ENCODE data around the gene KCNQ5. TPM values are rescaled to one million over a fixed set of nuclear protein-coding genes. Genes with fewer than 3 reads are reported as not detected.

Gene KCNQ5
- total and polyA plus RNA-seq, 2 of the 8 experiments (the other 6 are each of a cell fraction or from before 2014, with no cell fraction given) = 0.83 to 1.2 TPM

GRCh38 chr6:73003302-73003701, 381.4 kb downstream of the KCNQ5 start (continued):
- TF ChIP-seq TEAD4 (IDR thresholded peaks at IDR 0.05; ENCODE audit: low read depth, low read length) = no peak
- no peak for TF ChIP-seq PHF8 (conservative IDR thresholded peaks at IDR 0.05; ENCODE audit: low read depth, low read length)

GRCh38 chr6:73004231-73004630, 382.4 kb downstream of the KCNQ5 start:
- no peaks in the 10 kb centered on the region for H3K4me1 ChIP-seq (replicated peaks in 1 of 4; ENCODE audit: control insufficient read depth in 3 of 4, insufficient read depth in 4 of 4, low read length in 3 of 4)
- H4K5ac ChIP-seq (ENCODE audit: insufficient read length, low read depth, low read length) = no peak overlapping the region
- H3K23me2 ChIP-seq (ENCODE audit: low read depth, low read length) = no peaks in the 10 kb centered on the region
- no peaks in the 10 kb centered on the region for H3K79me1 ChIP-seq (ENCODE audit: low read depth, low read length)
- ChIA-PET CTCF (ENCODE audit: partially characterized antibody) (no interaction called here), POLR2A (ENCODE audit: partially characterized antibody) (no interaction called here)
- no peak overlapping the region for H2BK5ac ChIP-seq (ENCODE audit: low read depth, low read length)
- H3K23ac ChIP-seq (ENCODE audit: insufficient read length) = no peak overlapping the region
- H3K18ac ChIP-seq (ENCODE audit: extremely low read depth, low read length) = no peak overlapping the region
- H3K79me2 ChIP-seq (ENCODE audit: control insufficient read depth in 1 of 2, insufficient read depth in 2 of 2, low read length in 2 of 2) = no peaks in the 10 kb centered on the region
- no peak overlapping the region for H3K14ac ChIP-seq (ENCODE audit: insufficient read length)
- no peak overlapping the region for H3K56ac ChIP-seq (replicated peaks; ENCODE audit: insufficient read length, low read depth, low read length)
- H4K8ac ChIP-seq (ENCODE audit: extremely low read depth, insufficient read depth, low read length) = no peak overlapping the region
- no peaks in the 10 kb centered on the region for H3K27me3 ChIP-seq (replicated peaks in 1 of 4; ENCODE audit: control insufficient read depth in 3 of 4, extremely low read depth in 1 of 4, insufficient read depth in 3 of 4, low read length in 3 of 4)
- no peak overlapping the region for H2BK20ac ChIP-seq (ENCODE audit: low read length)
- no peak overlapping the region for H2AK5ac ChIP-seq (ENCODE audit: low read depth, low read length)
- no peak overlapping the region for H2BK120ac ChIP-seq (replicated peaks; ENCODE audit: low read depth, low read length)
- H3K27ac ChIP-seq (ENCODE audit: low read depth, low read length) = no peak overlapping the region
- H4K91ac ChIP-seq (replicated peaks; ENCODE audit: insufficient read length, low read length) = no peak overlapping the region
- no peak overlapping the region for H3K4ac ChIP-seq (replicated peaks; ENCODE audit: insufficient read length, low read depth, low read length)
- no peaks in the 10 kb centered on the region for H4K20me1 ChIP-seq (replicated peaks in 1 of 2; ENCODE audit: control insufficient read depth in 1 of 2, insufficient read depth in 2 of 2, low read length in 2 of 2)
- H2BK15ac ChIP-seq (ENCODE audit: low read length) = no peak overlapping the region
- FAIRE-seq (no peak), DNase-seq (ENCODE audit: low read depth in 1 of 2, low spot score in 2 of 2) (no peak)
- H3K4me3 ChIP-seq (ENCODE audit: extremely low read depth in 1 of 4, insufficient read depth in 2 of 4, low read depth in 3 of 4, low read length in 4 of 4) = no peak overlapping the region
- no peaks in the 10 kb centered on the region for H3K36me3 ChIP-seq (ENCODE audit: control insufficient read depth in 2 of 4, insufficient read depth in 4 of 4, low read length in 3 of 4)
- H3K9me3 ChIP-seq (ENCODE audit: insufficient read depth in 2 of 2, low read depth in 1 of 2, low read length in 1 of 2) = no peaks in the 10 kb centered on the region
- no peak overlapping the region for H2AFZ ChIP-seq (ENCODE audit: low read length)
- H2BK12ac ChIP-seq (ENCODE audit: low read depth, low read length) = no peak overlapping the region
- H3K9ac ChIP-seq (replicated peaks in 1 of 4; ENCODE audit: extremely low read depth in 1 of 4, low read depth in 3 of 4, low read length in 3 of 4) = no peak overlapping the region
- no peak overlapping the region for H3K4me2 ChIP-seq (ENCODE audit: insufficient read depth in 1 of 2, low read depth in 2 of 2, low read length in 2 of 2)
- TF ChIP-seq GABPA (IDR thresholded peaks at IDR 0.05; ENCODE audit: borderline replicate concordance, insufficient read depth, low read length) (no peak), CHD1 (IDR thresholded peaks at IDR 0.05; ENCODE audit: low read depth, low read length) (no peak), ASH2L (IDR thresholded peaks at IDR 0.05; ENCODE audit: low read length) (no peak)

Data from H1 (cell line).